ENCODE data around the gene EPB41L2. TPM values are rescaled to one million over a fixed set of nuclear protein-coding genes. Genes with fewer than 3 reads are reported as not detected.
"Not testable (repeated sequence)": the region's sequence is repeated elsewhere in the genome, so short reads cannot be mapped to it uniquely, and the experiment has no call there.

The EPB41L2 gene
- total RNA-seq, 3 donors from 2014 or later (not counting 1 experiment from before 2014, with no cell fraction given) = 6.8 to 11.4 (median 11.0) TPM

GRCh38 chr6:130811932-130812331 lies 251.1 kb downstream of the EPB41L2 start:
- 87% methylated on average over 5 of the region's 5 CpGs for WGBS (ENCODE audit: insufficient coverage)
- no peak for TF ChIP-seq CTCF (IDR thresholded peaks at IDR 0.05)
- Mint-ChIP-seq H3K9me3 (no peaks in the 10 kb centered on the region), H3K27ac (no peak overlapping the region), H3K4me1 (no peaks in the 10 kb centered on the region), H3K4me3 (no peak overlapping the region), H3K27me3 (ENCODE audit: low read depth in 2 of 2) (peaks cover 5 to 9% of the 10 kb centered on the region in 2 donors), H3K36me3 (no peaks in the 10 kb centered on the region)
- ATAC-seq (no peak), DNase-seq (no peak)
- Histone ChIP-seq H3K36me3 (ENCODE audit: control insufficient read depth, insufficient read depth, low read length) (no peaks in the 10 kb centered on the region), H3K4me3 (ENCODE audit: low read length) (no peak overlapping the region), H3K9me3 (ENCODE audit: control insufficient read depth, insufficient read depth, low read length) (no peaks in the 10 kb centered on the region), H3K27me3 (ENCODE audit: control insufficient read depth, insufficient read depth, low read length) (no peaks in the 10 kb centered on the region), H3K27ac (ENCODE audit: low read length) (no peak overlapping the region), H3K4me1 (ENCODE audit: control insufficient read depth, insufficient read depth, low read length) (no peaks in the 10 kb centered on the region)
- intact Hi-C loops (cut with micrococcal nuclease) = no loop called here

- Histone ChIP-seq H3K4me1 (ENCODE audit: control insufficient read depth, insufficient read depth, low read length) (no peaks in the 10 kb centered on the region), H3K27ac (ENCODE audit: low read length) (no peak overlapping the region), H3K9me3 (ENCODE audit: control insufficient read depth, insufficient read depth, low read length) (no peaks in the 10 kb centered on the region), H3K4me3 (ENCODE audit: low read length) (no peak overlapping the region), H3K27me3 (ENCODE audit: control insufficient read depth, insufficient read depth, low read length) (peaks cover 3% of the 10 kb centered on the region), H3K36me3 (ENCODE audit: control insufficient read depth, insufficient read depth, low read length) (no peaks in the 10 kb centered on the region)
- H3K27ac Mint-ChIP-seq = no peak overlapping the region
- 87% methylated on average over 9 of the region's 9 CpGs for WGBS (ENCODE audit: insufficient coverage)
- H3K4me3 Mint-ChIP-seq = no peak overlapping the region
- H3K36me3 Mint-ChIP-seq = no peaks in the 10 kb centered on the region
- intact Hi-C loops (cut with micrococcal nuclease) = no loop called here
- H3K4me1 Mint-ChIP-seq = no peaks in the 10 kb centered on the region
- peaks cover 9 to 10% of the 10 kb centered on the region in 2 donors for H3K27me3 Mint-ChIP-seq (ENCODE audit: low read depth in 2 of 2)
- ATAC-seq = no peak
- no peak for TF ChIP-seq CTCF (IDR thresholded peaks at IDR 0.05)
- H3K9me3 Mint-ChIP-seq = no peaks in the 10 kb centered on the region
- no peak for DNase-seq
Measured at GRCh38 chr6:130810307-130811030, 252.6 kb downstream of the EPB41L2 start.

- not testable (repeated sequence) for H3K27me3 ChIP-seq (ENCODE audit: control insufficient read depth, insufficient read depth, low read length); H3K27ac Mint-ChIP-seq
- 98% methylated on average over 35 of the region's 37 CpGs for WGBS (ENCODE audit: insufficient coverage)
Measured at GRCh38 chr6:130801368-130801767, 261.7 kb downstream of the EPB41L2 start.

GRCh38 chr6:130797061-130797460 lies 266.0 kb downstream of the EPB41L2 start:
- Mint-ChIP-seq H3K4me3 (no peak overlapping the region), H3K27ac (no peak overlapping the region), H3K36me3 (no peaks in the 10 kb centered on the region), H3K27me3 (ENCODE audit: low read depth in 2 of 2) (peaks cover 0 to 2% of the 10 kb centered on the region in 2 donors), H3K9me3 (no peaks in the 10 kb centered on the region), H3K4me1 (no peaks in the 10 kb centered on the region)
- H3K27ac ChIP-seq (ENCODE audit: low read length) = no peak overlapping the region
- no peaks in the 10 kb centered on the region for H3K27me3 ChIP-seq (ENCODE audit: control insufficient read depth, insufficient read depth, low read length)
- H3K9me3 ChIP-seq (ENCODE audit: control insufficient read depth, insufficient read depth, low read length) = no peaks in the 10 kb centered on the region
- H3K4me3 ChIP-seq (ENCODE audit: low read length) = no peak overlapping the region
- H3K4me1 ChIP-seq (ENCODE audit: control insufficient read depth, insufficient read depth, low read length) = no peaks in the 10 kb centered on the region
- TF ChIP-seq CTCF (IDR thresholded peaks at IDR 0.05) = no peak
- intact Hi-C loops (cut with micrococcal nuclease) = no loop called here
- no peak for DNase-seq
- no peaks in the 10 kb centered on the region for H3K36me3 ChIP-seq (ENCODE audit: control insufficient read depth, insufficient read depth, low read length)
- WGBS (ENCODE audit: insufficient coverage) = no CpG with 5 or more reads among the region's 2 CpGs
- ATAC-seq = no peak

More at GRCh38 chr6:130801368-130801767, 261.7 kb downstream of the EPB41L2 start:
- H3K27me3 Mint-ChIP-seq (ENCODE audit: low read depth in 2 of 2); H3K4me1 ChIP-seq (ENCODE audit: control insufficient read depth, insufficient read depth, low read length); H3K9me3 Mint-ChIP-seq; H3K4me1 Mint-ChIP-seq; H3K9me3 ChIP-seq (ENCODE audit: control insufficient read depth, insufficient read depth, low read length); H3K27ac ChIP-seq (ENCODE audit: low read length); DNase-seq; ATAC-seq; H3K4me3 ChIP-seq (ENCODE audit: low read length); H3K36me3 ChIP-seq (ENCODE audit: control insufficient read depth, insufficient read depth, low read length); H3K36me3 Mint-ChIP-seq; H3K4me3 Mint-ChIP-seq; intact Hi-C loops (cut with micrococcal nuclease): not testable (repeated sequence)

Data from natural killer cell (primary cell).